HG02885 (cell line): ENCODE measurements around the gene KCTD17.
A peak's percentile ranks its signal among the peaks of the same experiment; 100 is the strongest.

Experiments
- ATAC-seq: cut with Tn5 transposase; IDR thresholded peaks from one replicate; pipeline ENCODE4 v1.9.1; 2021; ENCODE audit warnings: mild to moderate bottlenecking; ENCODE audit not compliant: unreplicated experiment, poor library complexity

KCTD17 gene, protein sequence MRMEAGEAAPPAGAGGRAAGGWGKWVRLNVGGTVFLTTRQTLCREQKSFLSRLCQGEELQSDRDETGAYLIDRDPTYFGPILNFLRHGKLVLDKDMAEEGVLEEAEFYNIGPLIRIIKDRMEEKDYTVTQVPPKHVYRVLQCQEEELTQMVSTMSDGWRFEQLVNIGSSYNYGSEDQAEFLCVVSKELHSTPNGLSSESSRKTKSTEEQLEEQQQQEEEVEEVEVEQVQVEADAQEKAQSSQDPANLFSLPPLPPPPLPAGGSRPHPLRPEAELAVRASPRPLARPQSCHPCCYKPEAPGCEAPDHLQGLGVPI

DNA sequence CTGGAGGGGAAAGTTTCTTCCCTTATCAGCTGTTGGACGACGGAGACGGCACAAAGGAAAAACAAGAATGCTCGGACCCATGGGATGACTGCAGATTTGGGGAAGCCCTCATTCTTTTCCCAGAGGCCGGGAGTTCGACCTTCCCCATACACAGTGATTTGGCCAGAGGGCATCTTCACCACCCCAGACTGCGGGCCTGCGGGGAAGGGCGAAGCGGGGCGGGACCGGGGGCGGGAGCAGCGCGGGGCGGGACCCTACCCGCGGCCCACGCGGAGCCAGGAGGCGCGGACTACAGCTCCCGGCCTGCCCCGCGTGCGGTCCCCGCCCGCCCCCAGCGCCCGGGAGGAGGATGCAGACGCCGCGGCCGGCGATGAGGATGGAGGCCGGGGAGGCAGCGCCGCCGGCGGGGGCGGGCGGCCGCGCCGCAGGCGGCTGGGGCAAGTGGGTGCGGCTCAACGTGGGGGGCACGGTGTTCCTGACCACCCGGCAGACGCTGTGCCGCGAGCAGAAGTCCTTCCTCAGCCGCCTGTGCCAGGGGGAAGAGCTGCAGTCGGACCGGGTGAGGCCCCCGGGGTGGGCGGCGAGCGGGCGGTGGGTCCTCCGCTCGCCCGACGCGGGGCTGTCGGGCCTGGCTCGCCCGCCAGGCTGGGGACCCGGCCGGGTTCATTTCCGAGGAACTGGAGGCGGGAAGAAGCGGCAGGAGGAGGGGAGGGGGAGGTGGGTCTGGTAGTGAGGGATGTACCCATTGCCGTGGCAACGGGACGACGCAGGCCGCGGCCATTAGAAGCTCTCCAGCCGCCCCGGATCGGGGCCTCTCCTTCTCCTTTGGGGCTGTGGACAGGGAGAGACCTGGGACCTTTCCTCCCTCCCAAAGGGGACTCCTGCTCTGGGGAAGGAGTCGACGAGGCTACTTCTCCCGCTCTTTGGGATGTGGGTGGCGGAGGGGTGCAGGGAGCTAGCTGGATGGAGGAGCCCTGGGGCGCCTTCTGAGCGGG is at the start of gene KCTD17:
Gene KCTD17 (plus strand): TSS at position 352 of the 995 bp plus-strand sequence. CDS start 19 bp downstream, at position 371.
- peak; percentile 73 for ATAC-seq

DNA sequence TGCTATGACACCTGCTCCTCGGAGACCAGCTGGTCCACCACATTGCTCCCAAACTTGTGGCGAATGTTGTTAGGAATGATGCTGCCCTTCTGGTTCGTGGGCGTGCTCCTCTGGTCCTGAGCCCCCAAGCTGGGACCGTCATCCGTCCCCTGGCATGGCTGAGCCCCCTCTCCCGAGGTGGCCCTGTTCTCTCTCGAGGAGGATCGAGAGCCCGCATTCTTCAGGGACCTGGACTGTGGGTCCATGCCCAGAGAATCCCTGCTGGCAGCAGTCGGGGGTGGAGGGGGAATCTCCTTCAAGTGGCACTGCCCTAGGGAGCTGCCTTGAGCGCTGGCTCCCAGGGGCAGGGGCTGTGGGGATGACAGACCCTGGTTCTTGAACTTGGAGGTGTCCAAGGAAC is 49.7 kb upstream of the KCTD17 start:
- no peak for ATAC-seq

DNA sequence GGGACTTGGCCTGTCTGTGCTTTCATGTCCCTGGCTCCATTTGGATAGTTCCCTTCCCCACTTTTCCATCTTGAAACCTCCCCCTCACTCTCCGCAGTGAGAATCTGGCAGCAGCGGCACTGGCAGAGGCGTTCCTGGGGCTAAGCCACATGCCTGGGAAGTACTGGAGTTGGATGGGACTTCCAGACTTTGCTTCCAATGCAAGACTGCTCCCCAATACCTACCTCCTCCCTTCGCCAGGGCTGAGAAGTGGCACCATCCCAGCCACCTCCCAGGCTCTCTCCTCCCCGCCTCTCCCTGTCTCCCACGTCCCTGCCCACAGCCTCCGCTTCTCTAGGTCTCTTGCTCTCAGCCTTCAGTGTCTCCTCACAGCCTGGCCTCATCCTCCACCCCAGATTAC is 48.9 kb upstream of the KCTD17 start:
- no peak for ATAC-seq

DNA sequence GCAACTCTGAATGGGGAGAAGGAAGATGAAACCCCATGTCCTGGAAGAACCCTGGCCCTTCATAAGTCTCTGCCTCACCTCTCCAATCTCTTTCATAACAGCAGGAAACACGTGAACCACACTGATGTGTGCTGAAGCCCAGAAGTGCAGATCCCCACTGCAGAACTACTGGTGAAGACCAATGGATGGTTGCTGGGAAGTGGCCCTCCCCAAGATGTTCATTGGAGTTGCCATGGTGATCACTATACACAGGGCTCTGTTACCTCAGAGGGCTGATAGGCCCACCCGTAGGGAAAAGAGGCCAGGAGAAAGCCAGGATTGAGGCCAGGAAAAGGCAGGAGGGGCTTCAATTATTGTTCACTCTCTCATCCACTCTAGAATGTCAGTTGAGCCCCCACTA is 43.9 kb upstream of the KCTD17 start:
- no peak for ATAC-seq

DNA sequence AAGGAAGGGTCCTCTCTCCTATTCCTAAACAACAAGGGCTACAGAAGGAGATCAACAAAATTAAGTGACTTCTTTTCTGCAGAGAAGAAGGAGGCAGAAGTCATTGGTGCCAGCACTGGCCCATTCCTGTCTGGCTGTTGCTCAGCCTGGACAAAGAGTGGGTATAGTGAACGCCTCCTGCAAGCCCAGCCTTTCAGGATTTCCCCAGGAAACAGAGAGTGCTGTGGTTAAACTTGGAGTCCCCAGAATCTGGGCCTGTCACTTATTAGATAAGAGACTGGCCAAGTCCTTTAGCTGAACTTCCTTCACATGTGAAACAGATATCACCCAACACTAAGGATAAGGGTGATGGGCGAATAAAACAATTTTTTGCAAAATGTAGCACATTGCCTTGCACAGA is 43.2 kb upstream of the KCTD17 start:
- ATAC-seq = no peak

DNA sequence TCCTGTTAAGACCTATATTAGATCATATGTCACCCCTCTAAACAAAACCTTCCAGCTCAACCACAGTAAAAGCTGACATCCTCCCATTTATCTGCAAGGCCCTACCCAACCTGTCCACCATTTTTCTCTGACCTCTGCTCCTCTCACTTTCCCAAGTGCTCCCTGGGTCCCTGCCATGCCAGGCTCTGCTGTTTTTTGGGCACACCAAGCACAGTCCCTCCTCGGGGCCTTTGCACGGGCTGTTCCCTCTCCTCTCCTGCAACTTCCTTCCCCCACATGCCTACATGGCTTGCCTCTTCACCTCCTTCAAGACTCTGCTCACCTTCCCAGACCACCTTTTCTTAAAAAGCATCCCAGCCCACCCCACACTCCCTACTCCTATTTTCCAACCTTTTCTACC is 42.1 kb upstream of the KCTD17 start:
- no peak for ATAC-seq

DNA sequence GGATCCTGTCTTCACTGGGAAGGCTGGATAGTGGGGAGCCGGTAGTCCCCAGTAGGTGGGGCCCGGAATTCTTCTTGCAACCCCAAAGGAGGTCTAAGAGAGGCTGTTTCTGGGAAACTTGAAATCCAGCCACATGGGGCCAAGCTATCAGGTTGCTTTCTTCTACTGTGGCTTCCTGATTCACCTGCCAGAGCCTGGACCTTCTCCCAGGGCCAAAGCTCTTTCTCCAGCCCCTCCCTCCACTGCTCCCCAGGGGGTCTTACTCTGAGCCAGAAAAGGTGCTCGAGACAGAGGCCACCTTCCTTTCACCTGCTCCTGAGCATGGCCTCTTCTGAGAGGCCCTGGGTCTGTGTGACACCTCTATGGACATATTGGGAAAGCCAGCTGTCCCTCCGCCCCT is 41.4 kb upstream of the KCTD17 start:
- no peak for ATAC-seq

DNA sequence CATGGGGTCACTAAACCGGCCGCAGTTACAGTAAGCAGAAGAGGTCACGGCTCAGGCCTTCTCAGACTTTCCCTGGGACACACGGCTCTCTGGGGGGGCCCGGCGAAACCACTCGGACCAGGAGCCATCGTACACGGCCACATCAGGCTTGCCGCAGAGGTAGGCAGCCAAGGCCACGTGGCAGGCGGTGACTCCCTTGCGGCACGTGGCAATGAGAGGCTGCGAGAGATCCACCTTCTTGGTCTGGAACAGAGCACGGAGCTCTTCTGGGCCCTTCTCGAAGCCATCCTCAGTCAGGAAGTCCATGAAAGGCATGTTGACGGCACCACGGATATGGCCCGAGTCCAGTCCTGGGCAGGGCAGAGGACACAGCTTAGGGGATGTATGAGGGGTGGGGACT is 40.6 kb upstream of the KCTD17 start:
- ATAC-seq = no peak

DNA sequence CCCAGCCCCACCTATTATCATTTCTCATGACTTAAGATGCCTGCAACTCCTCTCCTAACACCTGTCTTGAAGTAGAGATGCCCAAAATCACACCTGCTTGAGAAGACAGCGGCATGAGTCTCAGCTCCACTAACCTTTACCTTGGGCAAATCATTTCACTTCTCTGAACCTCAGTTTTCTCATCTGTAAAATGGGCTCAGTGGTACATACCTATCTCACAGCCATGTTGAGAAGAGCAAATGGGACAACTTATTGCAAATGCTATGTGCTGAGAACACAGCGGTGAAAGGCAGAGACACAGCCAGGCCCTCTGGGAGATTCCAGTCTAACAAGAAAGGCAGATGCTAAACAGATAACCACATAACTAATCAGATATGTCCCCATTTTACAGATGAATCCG is 40.1 kb upstream of the KCTD17 start:
- no peak for ATAC-seq

DNA sequence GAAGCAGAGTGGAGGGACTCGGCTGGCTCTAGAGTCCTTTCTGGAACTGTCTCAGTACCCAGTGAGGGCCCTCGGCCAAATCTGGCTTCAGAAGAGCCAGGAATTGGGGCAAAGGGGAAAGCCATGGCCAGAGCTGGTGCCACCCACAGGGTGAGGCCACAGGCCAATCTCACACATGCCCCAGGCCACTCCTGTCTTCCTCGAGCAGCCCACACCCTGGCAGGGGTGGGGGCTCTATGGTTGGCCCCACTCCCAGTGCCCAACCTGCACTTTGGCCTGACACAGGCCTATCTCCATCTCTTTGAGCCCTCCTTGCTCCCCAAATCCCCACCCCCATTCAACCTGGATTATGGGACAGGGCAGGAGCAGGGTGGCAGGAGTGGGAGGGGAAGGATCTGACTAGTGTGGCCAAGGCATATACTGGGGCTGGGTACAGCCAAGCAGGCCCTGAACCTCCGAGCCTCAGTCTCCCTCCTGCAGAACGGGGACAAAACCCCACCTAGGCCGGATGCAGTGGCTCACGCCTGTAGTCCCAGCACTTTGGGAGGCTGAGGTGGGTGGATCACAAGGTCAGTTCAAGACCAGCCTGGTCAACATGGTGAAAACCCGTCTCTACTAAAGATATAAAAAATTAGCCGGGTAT is 39.2 kb upstream of the KCTD17 start:
- ATAC-seq = no peak

DNA sequence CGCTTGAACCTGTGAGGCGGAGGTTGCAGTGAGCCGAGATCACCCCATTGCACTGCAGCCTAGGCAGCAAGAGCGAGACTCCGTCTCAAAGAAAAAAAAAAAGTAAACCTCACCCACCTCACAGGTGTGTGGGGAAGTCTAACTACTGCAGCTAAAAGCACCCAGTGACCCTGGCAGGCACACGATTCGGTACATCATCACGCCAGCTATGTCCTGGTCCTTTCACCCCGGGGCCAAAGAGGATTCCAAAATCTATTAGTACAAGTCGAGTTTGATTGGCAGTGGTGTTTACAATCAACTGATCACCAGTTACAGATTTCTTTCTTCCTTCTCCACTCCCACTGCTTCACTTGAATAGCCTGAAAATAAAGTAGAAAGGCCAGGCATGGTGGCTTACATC is 38.6 kb upstream of the KCTD17 start:
- ATAC-seq = no peak

DNA sequence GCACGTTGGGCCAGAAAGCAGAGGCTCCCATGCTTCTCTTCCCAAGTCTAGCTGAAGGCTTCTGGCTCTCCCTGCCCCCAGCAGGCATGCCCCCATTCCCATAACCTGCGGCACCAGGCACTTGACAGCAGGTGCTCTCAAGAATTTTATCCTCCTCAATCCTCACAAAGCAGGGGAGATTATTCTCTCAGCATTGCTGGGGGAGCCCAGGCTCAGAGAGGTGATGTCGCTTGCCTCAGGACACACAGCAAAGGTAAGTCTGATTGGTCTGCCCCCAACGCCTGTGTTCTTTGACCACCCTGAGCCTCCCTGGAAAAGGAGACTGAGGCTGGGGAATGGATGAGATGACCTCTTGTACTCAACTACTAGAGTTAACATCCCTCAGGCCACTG is 37.1 kb upstream of the KCTD17 start:
- ATAC-seq = no peak

DNA sequence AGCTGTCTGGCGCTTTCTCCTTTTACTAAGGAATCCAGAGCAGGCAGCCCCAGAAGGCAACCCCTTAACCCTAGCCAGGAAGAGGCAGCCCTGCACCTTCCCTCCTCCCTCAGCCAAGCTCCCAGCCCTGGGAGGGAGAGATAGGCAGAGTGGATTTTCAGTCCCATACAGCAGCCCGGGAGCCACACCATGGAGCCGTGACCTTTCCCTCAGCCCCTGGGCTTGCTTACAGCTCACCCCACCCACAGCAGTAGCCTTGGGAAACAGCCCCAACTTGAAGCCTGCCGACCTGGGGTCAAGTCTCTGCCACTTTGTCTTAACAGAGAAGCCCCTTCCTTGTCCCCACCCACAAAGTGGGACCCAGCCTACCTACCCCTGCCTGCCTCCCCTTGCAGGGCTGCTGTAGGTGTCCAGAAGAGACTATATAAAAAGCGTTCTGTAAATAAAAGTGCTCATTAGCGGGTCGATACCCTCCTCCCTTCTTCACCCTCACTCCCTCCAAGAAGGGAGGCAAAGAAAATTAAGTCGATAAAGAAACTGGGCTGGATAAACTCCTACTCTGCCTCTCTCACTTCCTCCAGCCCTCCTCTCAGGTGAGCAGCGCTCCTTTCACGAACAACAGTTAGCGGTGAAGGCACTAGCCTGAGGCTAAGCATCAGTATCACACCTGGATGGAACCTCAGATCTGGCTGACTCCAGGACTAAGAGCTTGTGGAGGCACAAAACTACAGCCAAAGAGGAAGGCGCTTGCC is 36.5 kb upstream of the KCTD17 start:
- no peak for ATAC-seq

DNA sequence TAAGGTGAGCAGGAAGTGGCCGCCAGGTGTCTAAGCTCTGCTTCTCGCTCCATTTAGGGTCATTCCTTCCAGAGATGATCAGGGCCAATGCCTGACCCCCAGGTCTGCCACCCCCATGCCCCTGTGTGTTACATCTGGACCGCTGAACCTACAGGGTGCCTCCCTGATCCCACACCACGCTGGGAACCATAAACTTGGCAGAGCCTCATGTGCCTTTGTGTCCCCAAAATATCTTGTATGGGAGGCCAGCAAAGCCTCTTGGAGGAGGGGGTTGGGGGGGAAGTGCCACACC is 36.0 kb upstream of the KCTD17 start:
- ATAC-seq = no peak

DNA sequence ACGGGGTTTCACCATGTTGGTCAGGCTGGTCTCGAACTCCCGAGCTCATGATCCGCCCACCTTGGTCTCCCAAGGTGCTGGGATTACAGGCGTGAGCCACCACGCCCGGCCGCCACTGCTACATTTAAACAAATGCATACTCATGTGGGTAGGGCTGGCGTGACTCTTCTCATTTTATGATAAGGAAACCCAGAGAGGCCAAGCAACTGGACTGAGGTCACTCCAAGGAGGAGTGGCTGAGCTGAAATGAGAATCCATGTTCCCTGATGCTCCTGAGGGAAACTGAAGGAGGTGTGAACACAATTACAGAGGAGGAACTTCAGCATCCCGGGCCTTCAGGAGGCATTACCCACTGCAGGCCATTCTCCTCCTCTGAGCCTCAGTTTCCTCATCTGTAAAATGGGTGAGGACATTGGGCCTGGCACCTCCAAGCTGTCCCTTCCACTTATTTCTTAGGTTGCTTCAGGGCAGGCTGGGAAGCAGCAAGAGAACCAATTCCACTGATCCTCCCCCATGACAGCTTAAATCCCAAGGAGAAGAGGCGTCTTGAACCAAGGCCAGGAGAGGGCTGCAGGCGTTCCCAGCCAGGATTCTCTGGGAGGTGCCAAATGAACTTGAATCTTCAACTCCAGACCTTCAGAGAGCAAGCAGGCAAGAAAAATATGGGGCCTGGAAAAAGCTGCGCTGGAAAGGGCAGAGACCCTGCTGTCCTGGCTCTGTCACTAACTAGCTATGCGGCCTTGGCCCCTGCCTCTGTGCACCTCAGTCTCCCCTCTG is 35.2 kb upstream of the KCTD17 start:
- ATAC-seq = no peak

DNA sequence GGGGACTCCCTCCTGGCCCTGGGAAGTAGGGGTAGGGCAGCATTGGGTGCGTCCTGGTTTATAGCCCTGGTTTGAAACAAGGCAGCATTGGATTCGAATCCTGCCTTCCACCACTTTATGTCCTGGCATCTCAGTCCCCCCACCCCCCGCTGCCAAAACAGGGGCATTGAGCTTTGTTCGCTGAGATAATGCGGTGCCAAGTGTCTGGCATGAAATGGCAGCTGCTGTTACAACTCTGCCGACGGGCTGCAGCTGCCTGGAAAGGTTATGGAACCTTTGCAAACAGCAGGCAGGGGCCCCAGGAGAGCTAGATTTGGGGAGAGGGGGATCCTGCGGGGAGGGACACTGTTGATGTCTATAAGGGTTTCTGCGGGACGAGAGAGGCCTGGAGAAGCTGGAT is 34.2 kb upstream of the KCTD17 start:
- no peak for ATAC-seq

DNA sequence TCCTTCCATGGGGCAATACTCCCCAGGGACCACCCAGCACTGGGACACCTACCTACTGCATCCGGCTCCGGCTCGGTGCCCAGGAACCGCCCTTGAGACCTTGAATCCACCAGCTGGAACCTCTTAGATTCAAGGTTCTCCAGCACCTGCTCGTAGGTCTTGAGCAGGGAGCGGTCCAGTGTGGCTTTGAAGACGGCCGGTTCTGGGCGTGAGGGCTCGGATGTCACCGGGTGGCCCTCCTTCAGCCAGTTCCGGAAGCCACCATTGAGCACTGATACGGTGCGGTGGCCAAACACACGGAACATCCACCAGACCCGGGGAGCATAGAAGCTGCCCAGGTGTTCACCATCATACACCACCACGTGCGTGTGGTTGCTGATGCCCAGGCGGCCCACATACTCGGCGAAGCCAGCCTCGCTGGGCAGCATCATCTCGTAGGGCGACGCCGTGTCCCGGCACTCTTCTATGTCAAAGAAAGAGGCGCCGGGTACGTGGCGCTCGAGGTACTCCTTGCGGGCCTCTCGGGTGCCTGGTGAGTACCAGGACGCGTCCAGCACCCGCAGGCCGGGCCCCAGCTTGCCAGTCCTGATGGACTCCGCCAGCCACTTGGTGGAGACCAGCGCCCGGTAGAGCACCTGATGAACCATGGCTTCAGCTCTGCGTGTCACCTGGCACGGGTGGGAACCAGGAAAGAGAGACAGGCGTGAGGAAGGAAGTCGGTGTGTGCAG is 33.3 kb upstream of the KCTD17 start:
- no peak for ATAC-seq

DNA sequence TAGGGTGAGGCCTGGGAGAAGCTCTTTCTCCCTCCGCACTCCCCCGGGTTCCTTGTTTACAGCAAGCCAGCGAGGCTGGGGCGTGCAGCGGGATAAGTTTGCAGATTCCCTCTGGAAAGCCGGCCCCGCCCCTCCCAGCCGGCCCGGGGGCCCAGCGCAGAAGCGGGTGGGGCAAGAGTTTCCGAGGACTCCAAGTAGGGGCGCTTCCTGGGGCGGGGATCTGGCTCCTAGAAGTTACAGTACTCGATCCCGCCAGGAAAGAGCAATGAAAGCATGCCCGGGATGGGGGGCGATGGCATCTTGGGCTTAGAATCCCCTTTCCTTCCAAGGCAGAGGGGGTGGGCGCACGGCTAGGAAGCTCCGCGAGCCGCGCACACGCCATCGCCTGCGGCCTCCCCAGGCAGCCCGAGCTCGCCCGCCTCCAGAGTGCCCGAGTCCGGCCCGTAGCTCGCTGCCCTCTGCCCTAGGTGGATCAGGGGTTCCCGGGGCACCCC is 32.7 kb upstream of the KCTD17 start:
- ATAC-seq = peak; percentile 25
